GM10266 (cell line): ENCODE measurements around the gene TCERG1L.

Experiments used
- DNase-seq: peaks from one replicate; pipeline ENCODE4 v3.0.0; 2012; ENCODE audit errors: extremely low spot score
- CTCF ChIP-seq: IDR thresholded peaks from 2 replicates; pipeline ENCODE4 v1.5.1; 2012; ENCODE audit warnings: mild to moderate bottlenecking, low read depth; ENCODE audit not compliant: control insufficient read depth, insufficient read depth; ENCODE audit errors: missing control alignments

The TCERG1L gene

GRCh38 chr10:131072651-131073468 lies 238.7 kb downstream of the TCERG1L start:
- no peak for TF ChIP-seq CTCF

GRCh38 chr10:131071721-131072120 lies 239.8 kb downstream of the TCERG1L start:
- TF ChIP-seq CTCF: no peak
- DNase-seq: no peak

More at GRCh38 chr10:131072651-131073468, 238.7 kb downstream of the TCERG1L start:
- no peak for DNase-seq

- DNase-seq: no peak
- no peak for TF ChIP-seq CTCF
These were observed 240.7 kb downstream of the TCERG1L start for GRCh38 chr10:131070856-131071255.

- no peak for DNase-seq
- TF ChIP-seq CTCF: no peak
These were observed 242.8 kb downstream of the TCERG1L start for GRCh38 chr10:131068760-131069159.

- no peak for DNase-seq
- TF ChIP-seq CTCF: no peak
These were observed 243.2 kb downstream of the TCERG1L start for GRCh38 chr10:131068311-131068710.

- DNase-seq: no peak
- TF ChIP-seq CTCF: no peak
These were observed 243.8 kb downstream of the TCERG1L start for GRCh38 chr10:131067690-131068089.

- no peak for TF ChIP-seq CTCF
- DNase-seq: no peak
These were observed 245.7 kb downstream of the TCERG1L start for GRCh38 chr10:131065673-131066305.
